ENCODE data around the gene ACACB. TPM values are rescaled to one million over a fixed set of nuclear protein-coding genes. Genes with fewer than 3 reads are reported as not detected.

ACACB gene
- polyA plus RNA-seq, 6 donors from 2014 or later: 1.3 to 4.8 (median 4.0) TPM; not detected in 1

DNA sequence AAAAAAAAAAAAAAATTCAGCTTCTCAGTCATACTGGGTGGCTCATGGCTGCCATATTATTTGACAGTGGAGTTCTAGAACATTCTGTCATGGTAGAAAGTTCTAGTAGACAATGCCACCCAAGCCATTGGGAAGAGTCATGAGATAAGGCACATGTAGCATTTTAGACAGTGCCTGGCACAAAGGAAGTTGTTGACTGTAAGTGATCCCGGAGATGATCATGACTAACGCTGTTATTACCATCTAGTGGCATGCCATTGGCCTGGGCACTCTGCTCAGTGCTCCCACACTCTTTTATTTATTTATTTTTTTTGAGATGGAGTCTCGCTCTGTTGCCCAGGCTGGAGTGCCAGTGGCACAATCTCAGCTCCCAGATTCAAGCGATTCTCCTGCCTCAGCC is 112.3 kb downstream of the ACACB start:
- Mint-ChIP-seq H3K27ac (no peak overlapping the region), H3K36me3 (peaks cover 7 to 23% of the 10 kb centered on the region in 2 donors), H3K4me3 (no peak overlapping the region), H3K4me1 (no peaks in the 10 kb centered on the region), H3K9me3 (no peaks in the 10 kb centered on the region), H3K27me3 (no peaks in the 10 kb centered on the region)
- no peak for ATAC-seq (ENCODE audit: low read depth in 2 of 2)
- no peak for DNase-seq

DNA sequence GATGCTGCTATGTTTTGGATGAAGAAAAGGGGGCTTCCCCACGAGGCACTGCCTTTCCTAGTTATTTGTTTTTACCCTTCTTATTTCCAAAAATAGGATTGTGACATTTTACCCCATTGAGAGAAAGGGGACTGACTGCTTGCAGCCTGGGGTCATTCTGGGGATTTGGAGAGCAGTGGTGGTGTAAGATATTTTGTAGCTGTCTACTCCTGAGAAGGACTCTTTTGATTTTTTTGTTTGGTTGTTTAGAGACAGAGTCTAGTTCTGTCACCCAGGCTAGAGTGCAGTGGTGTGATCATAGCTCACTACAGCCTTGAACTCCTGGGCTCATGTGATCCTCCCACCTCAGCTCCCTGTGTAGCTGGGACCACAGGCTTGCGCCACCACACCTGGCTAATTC is 113.8 kb downstream of the ACACB start:
- H3K4me3 Mint-ChIP-seq: no peak overlapping the region
- no peak for ATAC-seq (ENCODE audit: low read depth in 2 of 2)
- H3K27ac Mint-ChIP-seq: peak overlapping the region in 1 of 6 donors; percentile 12
- DNase-seq: no peak
- H3K36me3 Mint-ChIP-seq: peaks cover 7 to 16% of the 10 kb centered on the region in 2 donors
- no peaks in the 10 kb centered on the region for H3K9me3 Mint-ChIP-seq
- H3K27me3 Mint-ChIP-seq: no peaks in the 10 kb centered on the region
- H3K4me1 Mint-ChIP-seq: no peaks in the 10 kb centered on the region

DNA sequence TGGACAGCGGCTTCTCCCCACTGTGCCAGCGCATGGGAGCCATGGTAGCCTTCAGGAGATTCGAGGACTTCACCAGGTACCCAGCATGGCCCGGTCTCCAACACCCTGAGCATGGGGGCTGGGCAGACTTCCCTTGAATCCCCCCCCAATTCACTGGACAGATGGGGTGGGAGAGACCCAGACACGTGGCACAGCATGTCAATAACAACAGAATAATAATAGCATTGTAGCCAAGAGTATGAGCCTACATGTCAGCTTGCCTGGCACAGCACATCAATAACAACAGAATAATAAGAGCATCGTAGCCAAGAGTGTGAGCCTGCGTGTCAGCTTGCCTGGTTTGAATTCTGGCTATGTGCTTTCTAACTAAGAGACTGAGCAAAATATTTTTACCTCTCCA is 116.3 kb downstream of the ACACB start:
- no peak for ATAC-seq (ENCODE audit: low read depth in 2 of 2)
- Mint-ChIP-seq H3K4me1 (no peaks in the 10 kb centered on the region), H3K9me3 (no peaks in the 10 kb centered on the region), H3K27me3 (no peaks in the 10 kb centered on the region), H3K27ac (no peak overlapping the region), H3K36me3 (peaks cover 15 to 26% of the 10 kb centered on the region in 2 donors), H3K4me3 (no peak overlapping the region)
- no peak for DNase-seq

DNA sequence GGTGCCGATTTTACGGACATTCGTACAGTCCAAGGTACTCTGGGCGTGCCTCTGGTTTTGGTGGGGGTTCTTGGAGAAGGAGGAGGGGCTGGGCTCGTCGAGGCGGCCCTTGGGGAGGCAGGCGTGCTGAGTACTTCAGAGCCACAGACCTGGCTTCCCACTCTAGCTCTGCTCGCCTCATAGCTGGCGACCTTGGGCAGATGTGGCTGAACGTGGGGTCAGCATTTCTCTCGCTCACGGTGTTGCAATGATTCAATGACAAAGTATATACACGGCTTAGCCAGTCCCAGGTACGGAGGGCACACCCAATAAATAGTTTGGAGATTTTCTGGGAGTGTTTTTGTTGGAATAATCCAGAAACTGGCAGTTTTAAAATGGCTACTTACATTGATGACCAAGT is 117.6 kb downstream of the ACACB start:
- DNase-seq (no peak), ATAC-seq (ENCODE audit: low read depth in 2 of 2) (no peak)
- peaks cover 17 to 26% of the 10 kb centered on the region in 2 donors for H3K36me3 Mint-ChIP-seq
- no peaks in the 10 kb centered on the region for H3K9me3 Mint-ChIP-seq
- peak overlapping the region in 2 of 6 donors; percentile 67 to 79 for H3K27ac Mint-ChIP-seq
- H3K27me3 Mint-ChIP-seq: no peaks in the 10 kb centered on the region
- H3K4me1 Mint-ChIP-seq: no peaks in the 10 kb centered on the region
- H3K4me3 Mint-ChIP-seq: no peak overlapping the region

DNA sequence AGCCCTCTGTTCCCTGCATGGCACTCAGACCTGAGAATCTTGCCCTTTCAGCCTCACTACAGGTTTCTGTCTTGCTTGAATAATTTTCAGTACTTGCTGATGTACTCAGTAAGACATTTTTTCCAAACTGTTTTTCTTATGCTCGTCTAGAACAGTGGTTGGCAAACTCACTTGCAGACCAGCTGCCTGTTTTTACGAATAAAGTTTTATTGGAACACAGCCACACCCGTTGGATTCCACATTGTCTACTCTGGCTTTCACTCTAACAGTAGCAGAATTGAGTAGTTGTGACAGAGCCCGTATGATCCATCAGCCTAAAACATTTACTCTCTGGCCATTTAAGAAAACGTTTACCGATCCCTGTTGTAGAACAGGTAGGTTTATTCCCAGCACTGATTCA is 119.9 kb downstream of the ACACB start:
- Mint-ChIP-seq H3K4me1 (no peaks in the 10 kb centered on the region), H3K4me3 (no peak overlapping the region), H3K27me3 (no peaks in the 10 kb centered on the region), H3K9me3 (no peaks in the 10 kb centered on the region), H3K27ac (no peak overlapping the region), H3K36me3 (peaks cover 26% of the 10 kb centered on the region in 2 donors)
- ATAC-seq (ENCODE audit: low read depth in 2 of 2) (no peak), DNase-seq (no peak)

DNA sequence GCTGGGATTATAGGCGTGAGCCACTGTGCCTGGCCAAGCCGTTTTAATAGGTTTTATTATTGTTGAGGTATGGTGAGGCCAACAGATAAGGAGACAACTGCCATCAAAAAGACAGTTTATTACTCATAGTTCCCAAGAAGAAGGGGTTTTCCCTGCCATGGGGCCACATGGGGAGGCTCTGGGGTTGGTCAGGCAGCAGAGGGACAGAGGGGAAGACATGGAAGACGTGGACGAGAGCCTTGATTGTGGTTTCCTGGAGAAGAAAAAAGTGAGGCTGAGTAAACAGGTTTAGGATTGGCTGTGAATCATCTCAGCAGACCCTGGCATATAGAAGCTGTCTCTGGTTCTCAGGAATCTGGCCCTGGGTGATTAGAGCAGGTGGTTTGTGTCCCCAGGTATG is 122.8 kb downstream of the ACACB start:
- Mint-ChIP-seq H3K36me3 (peaks cover 31 to 32% of the 10 kb centered on the region in 2 donors), H3K27me3 (no peaks in the 10 kb centered on the region), H3K4me3 (no peak overlapping the region)

DNA sequence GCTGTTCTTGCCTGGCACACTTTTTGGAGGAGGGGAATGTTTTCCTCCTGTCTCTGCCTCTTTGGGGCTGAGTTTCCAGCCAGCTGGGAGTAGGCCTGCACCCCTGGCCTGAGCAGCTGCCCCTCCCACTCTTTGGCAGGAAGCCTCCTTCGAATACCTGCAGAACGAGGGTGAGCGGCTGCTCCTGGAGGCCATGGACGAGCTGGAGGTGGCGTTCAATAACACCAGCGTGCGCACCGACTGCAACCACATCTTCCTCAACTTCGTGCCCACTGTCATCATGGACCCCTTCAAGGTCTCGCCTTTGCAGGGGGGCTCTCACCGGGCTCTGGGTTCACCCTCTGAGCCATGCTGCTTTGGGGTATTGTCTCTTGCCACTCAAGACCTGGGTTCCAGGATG is 123.3 kb downstream of the ACACB start:
- no peaks in the 10 kb centered on the region for H3K9me3 Mint-ChIP-seq
- no peaks in the 10 kb centered on the region for H3K4me1 Mint-ChIP-seq
- peak overlapping the region in 1 of 6 donors; percentile 15 for H3K27ac Mint-ChIP-seq
- DNase-seq: no peak
- no peaks in the 10 kb centered on the region for H3K27me3 Mint-ChIP-seq
- H3K4me3 Mint-ChIP-seq: peak overlapping the region in 1 of 8 donors; percentile 47
- H3K36me3 Mint-ChIP-seq: peaks cover 31 to 32% of the 10 kb centered on the region in 2 donors
- no peak for ATAC-seq (ENCODE audit: low read depth in 2 of 2)

More for the DNA sequence above, 122.8 kb downstream of the ACACB start:
- Mint-ChIP-seq H3K9me3 (no peaks in the 10 kb centered on the region), H3K27ac (no peak overlapping the region), H3K4me1 (no peaks in the 10 kb centered on the region)
- DNase-seq (no peak), ATAC-seq (ENCODE audit: low read depth in 2 of 2) (no peak)

DNA sequence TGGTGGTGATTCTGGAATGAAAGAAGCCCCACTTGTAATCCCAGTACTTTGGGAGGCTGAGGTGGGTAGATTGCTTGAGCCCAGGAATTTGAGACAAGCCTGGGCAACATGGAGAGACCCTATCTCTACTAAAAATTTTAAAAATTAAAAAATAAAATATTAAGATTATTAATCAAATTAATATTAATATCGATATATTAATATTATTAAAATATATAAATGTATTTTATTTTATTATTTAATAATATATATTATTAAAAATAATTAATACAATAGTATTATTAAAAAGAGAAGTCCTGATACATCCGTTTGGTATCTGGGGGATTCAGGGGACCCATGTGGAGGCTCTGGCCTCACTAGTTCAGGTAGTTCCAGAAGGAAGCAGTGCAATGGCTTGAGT is 124.0 kb downstream of the ACACB start:
- no peak overlapping the region for H3K27ac Mint-ChIP-seq
- no peaks in the 10 kb centered on the region for H3K4me1 Mint-ChIP-seq
- H3K4me3 Mint-ChIP-seq: no peak overlapping the region
- no peak for DNase-seq
- no peaks in the 10 kb centered on the region for H3K27me3 Mint-ChIP-seq
- no peaks in the 10 kb centered on the region for H3K9me3 Mint-ChIP-seq
- ATAC-seq (ENCODE audit: low read depth in 2 of 2): no peak
- peaks cover 31 to 32% of the 10 kb centered on the region in 2 donors for H3K36me3 Mint-ChIP-seq

DNA sequence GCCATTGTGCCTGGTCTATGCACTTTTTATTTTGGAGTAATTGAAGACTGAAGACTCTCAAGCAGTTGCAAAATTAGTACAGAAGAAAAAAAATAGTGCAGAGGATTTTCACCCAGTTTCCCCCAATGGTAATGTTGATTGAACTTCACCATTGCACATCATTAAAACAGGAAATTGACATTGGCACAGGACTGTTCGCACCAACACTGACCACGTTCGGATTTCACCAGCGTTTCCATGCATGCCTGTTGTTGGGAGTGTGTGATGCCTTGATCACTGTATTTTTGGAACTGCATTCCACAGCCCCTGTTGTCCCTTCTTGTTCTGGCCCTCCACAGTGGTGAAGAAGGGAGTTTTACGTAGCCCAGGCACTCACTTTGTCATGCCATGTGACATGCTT is 125.5 kb downstream of the ACACB start:
- no peaks in the 10 kb centered on the region for H3K27me3 Mint-ChIP-seq
- H3K4me1 Mint-ChIP-seq: no peaks in the 10 kb centered on the region
- DNase-seq (no peak), ATAC-seq (ENCODE audit: low read depth in 2 of 2) (no peak)
- H3K9me3 Mint-ChIP-seq: no peaks in the 10 kb centered on the region
- H3K27ac Mint-ChIP-seq: no peak overlapping the region
- H3K36me3 Mint-ChIP-seq: peaks cover 27 to 30% of the 10 kb centered on the region in 2 donors
- no peak overlapping the region for H3K4me3 Mint-ChIP-seq

DNA sequence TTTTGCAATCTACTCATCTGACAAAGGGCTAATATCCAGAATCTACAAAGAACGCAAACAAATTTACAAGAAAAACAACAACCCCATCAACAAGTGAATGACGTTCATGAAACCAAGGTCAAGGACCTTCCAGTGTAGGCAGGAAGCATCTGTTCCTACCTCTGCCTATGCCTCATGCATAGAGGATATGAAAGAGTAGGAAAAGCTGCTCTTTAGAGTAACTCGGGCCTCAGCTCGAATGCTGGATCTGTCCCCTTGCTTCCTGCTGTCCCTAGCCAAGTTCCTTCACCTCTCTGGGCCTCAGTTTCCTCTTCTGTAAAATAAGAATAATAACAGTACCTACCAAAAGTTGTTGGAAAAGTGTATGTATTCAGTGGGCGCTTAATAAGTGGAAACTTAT is 127.7 kb downstream of the ACACB start:
- DNase-seq (no peak), ATAC-seq (ENCODE audit: low read depth in 2 of 2) (no peak)
- no peaks in the 10 kb centered on the region for H3K4me1 Mint-ChIP-seq
- no peak overlapping the region for H3K4me3 Mint-ChIP-seq
- peaks cover 21% of the 10 kb centered on the region in 2 donors for H3K36me3 Mint-ChIP-seq
- H3K27me3 Mint-ChIP-seq: no peaks in the 10 kb centered on the region
- H3K27ac Mint-ChIP-seq: peak overlapping the region in 1 of 6 donors; percentile 21
- no peaks in the 10 kb centered on the region for H3K9me3 Mint-ChIP-seq

DNA sequence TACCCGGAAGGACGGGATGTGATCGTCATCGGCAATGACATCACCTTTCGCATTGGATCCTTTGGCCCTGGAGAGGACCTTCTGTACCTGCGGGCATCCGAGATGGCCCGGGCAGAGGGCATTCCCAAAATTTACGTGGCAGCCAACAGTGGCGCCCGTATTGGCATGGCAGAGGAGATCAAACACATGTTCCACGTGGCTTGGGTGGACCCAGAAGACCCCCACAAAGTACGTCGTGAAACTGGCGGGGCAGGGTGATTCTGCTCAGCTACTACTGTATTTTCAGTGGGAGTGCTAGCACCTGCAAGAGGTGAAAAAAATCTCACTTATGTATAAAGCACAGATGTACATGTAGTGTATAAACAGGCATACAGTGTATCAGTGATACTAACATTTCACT is 129.8 kb downstream of the ACACB start:
- Mint-ChIP-seq H3K36me3 (peaks cover 13 to 16% of the 10 kb centered on the region in 2 donors), H3K4me3 (no peak overlapping the region), H3K27me3 (no peaks in the 10 kb centered on the region), H3K4me1 (no peaks in the 10 kb centered on the region), H3K9me3 (no peaks in the 10 kb centered on the region), H3K27ac (no peak overlapping the region)
- DNase-seq: no peak
- ATAC-seq (ENCODE audit: low read depth in 2 of 2): no peak

DNA sequence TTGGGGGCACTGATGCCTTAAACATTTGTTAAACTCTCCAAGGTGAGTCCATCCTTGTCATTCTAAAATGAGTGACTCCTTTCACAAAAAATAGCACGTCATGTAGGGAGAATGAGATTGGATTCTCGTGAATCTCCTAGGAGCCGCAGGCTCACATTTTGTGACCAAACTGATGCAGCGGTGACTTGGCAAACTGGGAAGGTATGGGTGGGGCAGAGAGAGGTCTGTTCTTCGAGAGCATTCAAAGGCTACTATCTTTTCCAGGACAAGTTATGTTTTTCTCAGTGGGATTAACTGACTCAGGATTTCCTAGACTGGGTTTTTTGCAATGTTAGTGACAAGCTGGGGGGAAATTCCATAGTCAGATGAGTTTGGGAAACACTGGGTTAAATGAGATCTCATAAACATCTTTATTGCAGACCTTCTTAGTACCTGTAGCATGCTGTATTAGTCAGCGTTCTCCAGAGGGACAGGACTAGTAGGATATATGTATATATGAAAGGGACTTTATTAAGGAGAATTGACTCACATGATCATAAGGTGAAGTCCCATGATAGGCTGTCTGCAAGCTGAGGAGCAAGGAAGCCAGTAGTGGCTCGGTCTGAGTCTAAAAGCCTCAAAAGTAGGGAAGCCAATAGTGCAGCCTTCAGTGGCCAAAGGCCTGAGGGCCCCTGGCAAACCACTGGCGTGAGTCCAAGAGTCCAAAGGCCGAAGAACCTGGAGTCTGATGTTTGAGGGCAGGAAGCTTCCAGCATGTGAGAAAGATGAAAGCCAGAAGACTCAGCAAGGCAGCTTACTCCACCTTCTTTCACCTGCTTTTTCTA is 131.7 kb downstream of the ACACB start:
- Mint-ChIP-seq H3K9me3 (peaks cover 0 to 5% (median 0%) of the 10 kb centered on the region in 7 donors), H3K27me3 (no peaks in the 10 kb centered on the region), H3K4me1 (no peaks in the 10 kb centered on the region), H3K27ac (no peak overlapping the region), H3K36me3 (peaks cover 5 to 9% of the 10 kb centered on the region in 2 donors), H3K4me3 (no peak overlapping the region)
- DNase-seq: no peak
- ATAC-seq (ENCODE audit: low read depth in 2 of 2): no peak

DNA sequence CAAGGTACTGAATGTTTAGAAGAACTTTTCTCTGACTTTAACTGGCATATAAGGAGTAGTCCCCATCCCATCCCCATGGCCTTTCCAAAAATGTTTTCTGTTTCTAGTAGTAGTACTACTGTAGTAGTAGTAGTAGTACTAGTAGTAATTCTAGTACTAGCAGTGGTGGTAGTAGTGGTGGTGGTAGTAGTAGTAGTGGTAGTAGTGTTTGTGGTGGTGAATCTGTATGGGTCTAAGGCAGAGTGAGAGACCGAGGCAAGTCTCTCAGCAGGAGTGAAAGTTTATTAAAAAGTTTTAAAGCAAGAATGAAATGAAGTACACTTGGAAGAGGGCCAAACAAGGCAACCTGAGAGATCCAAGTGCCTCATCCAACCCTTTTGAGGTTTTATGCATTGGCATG is 134.1 kb downstream of the ACACB start:
- H3K27ac Mint-ChIP-seq: no peak overlapping the region
- peaks cover 7 to 25% (median 10%) of the 10 kb centered on the region in 7 donors for H3K9me3 Mint-ChIP-seq
- no peaks in the 10 kb centered on the region for H3K27me3 Mint-ChIP-seq
- no peaks in the 10 kb centered on the region for H3K4me1 Mint-ChIP-seq
- peaks cover 24 to 30% of the 10 kb centered on the region in 2 donors for H3K36me3 Mint-ChIP-seq
- no peak overlapping the region for H3K4me3 Mint-ChIP-seq
- no peak for DNase-seq
- no peak for ATAC-seq (ENCODE audit: low read depth in 2 of 2)

DNA sequence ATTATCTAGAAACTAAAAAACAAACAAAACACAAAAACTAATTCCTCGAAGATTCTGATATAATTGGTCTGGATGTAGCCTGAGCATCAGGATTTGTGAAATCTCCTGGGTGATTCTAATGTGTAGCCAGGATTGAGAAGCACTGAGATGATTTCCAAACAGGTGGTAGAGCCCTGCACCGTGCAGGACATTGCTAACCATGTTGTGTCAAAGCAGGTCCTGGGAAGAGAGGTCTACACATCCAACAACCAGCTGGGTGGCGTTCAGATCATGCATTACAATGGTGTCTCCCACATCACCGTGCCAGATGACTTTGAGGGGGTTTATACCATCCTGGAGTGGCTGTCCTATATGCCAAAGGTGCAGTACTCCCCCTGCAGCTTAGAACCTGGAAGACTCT is 136.4 kb downstream of the ACACB start:
- no peak for ATAC-seq (ENCODE audit: low read depth in 2 of 2)
- H3K27me3 Mint-ChIP-seq: no peaks in the 10 kb centered on the region
- no peak overlapping the region for H3K27ac Mint-ChIP-seq
- peaks cover 29 to 44% of the 10 kb centered on the region in 2 donors for H3K36me3 Mint-ChIP-seq
- H3K4me1 Mint-ChIP-seq: no peaks in the 10 kb centered on the region
- peaks cover 7 to 25% (median 10%) of the 10 kb centered on the region in 7 donors for H3K9me3 Mint-ChIP-seq
- H3K4me3 Mint-ChIP-seq: no peak overlapping the region
- no peak for DNase-seq

Data from naive B cell (primary cell).